ENCODE results near the gene PTPN1.
A peak's percentile ranks its signal among the peaks of the same experiment; 100 is the strongest.

GRCh38 chr20:50575865-50576720 lies 65.9 kb downstream of the PTPN1 start:
- TF ChIP-seq CTCF (IDR thresholded peaks at IDR 0.05) = peak; percentile 78
- no peak for TF ChIP-seq TAF1 (IDR thresholded peaks at IDR 0.05; ENCODE audit: borderline replicate concordance, low read depth, low read length)
- peak; percentile 74 for TF ChIP-seq RAD21 (IDR thresholded peaks at IDR 0.05; ENCODE audit: low read length)
